ENCODE results near the gene GALNT2. TPM values are rescaled to one million over a fixed set of nuclear protein-coding genes. Genes with fewer than 3 reads are reported as not detected.

The GALNT2 gene
- total and polyA plus RNA-seq, 9 of the 15 experiments (the other 6 are each of a cell fraction or from before 2014, with no cell fraction given) = 1.6 to 106 (median 51.9) TPM

GRCh38 chr1:230067871-230068620 is 1.0 kb downstream of the GALNT2 start (continued):
- TF ChIP-seq ZBTB12 (CRISPR knock-in tag; IDR thresholded peaks at IDR 0.05) (no peak), ZNF347 (CRISPR knock-in tag; IDR thresholded peaks at IDR 0.05; ENCODE audit: low read depth) (no peak), TRIM28 (IDR thresholded peaks at IDR 0.05) (no peak), ZNF518B (CRISPR knock-in tag; IDR thresholded peaks at IDR 0.05) (no peak), HDAC6 (IDR thresholded peaks at IDR 0.05; ENCODE audit: low read depth, low read length) (no peak), ZNF121 (CRISPR knock-in tag; conservative IDR thresholded peaks at IDR 0.05) (no peak), E4F1 (CRISPR knock-in tag; IDR thresholded peaks at IDR 0.05; ENCODE audit: borderline replicate concordance) (no peak), ETS2 (tag; IDR thresholded peaks at IDR 0.05; ENCODE audit: borderline replicate concordance, poor library complexity, severe bottlenecking) (no peak), JUNB (CRISPR knock-in tag; conservative IDR thresholded peaks at IDR 0.05) (no peak), TARDBP (IDR thresholded peaks at IDR 0.05) (0 out of 2 replicates have a peak, but pooled peaks have one; percentile 33), RBM22 (IDR thresholded peaks at IDR 0.05; ENCODE audit: low read depth, low read length, poor library complexity, severe bottlenecking) (no peak), PCBP2 (IDR thresholded peaks at IDR 0.05; ENCODE audit: low read depth, low read length, poor library complexity, severe bottlenecking) (no peak), ZNF134 (CRISPR knock-in tag; conservative IDR thresholded peaks at IDR 0.05) (no peak), IRF1 (CRISPR knock-in tag; IDR thresholded peaks at IDR 0.05; ENCODE audit: borderline replicate concordance) (no peak), PPARD (CRISPR knock-in tag; IDR thresholded peaks at IDR 0.05) (no peak), CBX5 (IDR thresholded peaks at IDR 0.05; ENCODE audit: borderline replicate concordance, low read depth) (no peak), ZKSCAN8 (CRISPR knock-in tag; IDR thresholded peaks at IDR 0.05) (no peak), KLF10 (CRISPR knock-in tag; IDR thresholded peaks at IDR 0.05) (no peak), ZNF76 (CRISPR knock-in tag; IDR thresholded peaks at IDR 0.05; ENCODE audit: borderline replicate concordance) (peak; percentile 73; the same call in 1 of the 2 replicates), POLR2A (conservative IDR thresholded peaks at IDR 0.05) (no peak), CC2D1A (IDR thresholded peaks at IDR 0.05) (no peak), SIX5 (IDR thresholded peaks at IDR 0.05; ENCODE audit: borderline replicate concordance in 1 of 2, insufficient read depth in 1 of 2, low read depth in 1 of 2, low read length in 2 of 2) (no peak)

All from K562 (cell line).